ENCODE measurements around the gene BAIAP3. TPM values are rescaled to one million over a fixed set of nuclear protein-coding genes. Genes with fewer than 3 reads are reported as not detected.

Gene BAIAP3
- 10 to 100 TPM in 1 of 4 donors, 1 to 10 TPM in 3; 1.5 to 14.2 (median 1.9) TPM for total RNA-seq

GRCh38 chr16:1333149-1333812 lies at the start of gene BAIAP3:
Gene BAIAP3, plus strand, starts transcription at chr16:1333645. Its CDS starts 4,905 bp downstream, at chr16:1338550.
- DNase-seq (ENCODE audit: low spot score) = no peak
- ATAC-seq (ENCODE audit: low FRiP score) = no peak
- TF ChIP-seq, protein P1, sequence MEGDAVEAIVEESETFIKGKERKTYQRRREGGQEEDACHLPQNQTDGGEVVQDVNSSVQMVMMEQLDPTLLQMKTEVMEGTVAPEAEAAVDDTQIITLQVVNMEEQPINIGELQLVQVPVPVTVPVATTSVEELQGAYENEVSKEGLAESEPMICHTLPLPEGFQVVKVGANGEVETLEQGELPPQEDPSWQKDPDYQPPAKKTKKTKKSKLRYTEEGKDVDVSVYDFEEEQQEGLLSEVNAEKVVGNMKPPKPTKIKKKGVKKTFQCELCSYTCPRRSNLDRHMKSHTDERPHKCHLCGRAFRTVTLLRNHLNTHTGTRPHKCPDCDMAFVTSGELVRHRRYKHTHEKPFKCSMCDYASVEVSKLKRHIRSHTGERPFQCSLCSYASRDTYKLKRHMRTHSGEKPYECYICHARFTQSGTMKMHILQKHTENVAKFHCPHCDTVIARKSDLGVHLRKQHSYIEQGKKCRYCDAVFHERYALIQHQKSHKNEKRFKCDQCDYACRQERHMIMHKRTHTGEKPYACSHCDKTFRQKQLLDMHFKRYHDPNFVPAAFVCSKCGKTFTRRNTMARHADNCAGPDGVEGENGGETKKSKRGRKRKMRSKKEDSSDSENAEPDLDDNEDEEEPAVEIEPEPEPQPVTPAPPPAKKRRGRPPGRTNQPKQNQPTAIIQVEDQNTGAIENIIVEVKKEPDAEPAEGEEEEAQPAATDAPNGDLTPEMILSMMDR (IDR thresholded peaks at IDR 0.05) = no peak

DNA sequence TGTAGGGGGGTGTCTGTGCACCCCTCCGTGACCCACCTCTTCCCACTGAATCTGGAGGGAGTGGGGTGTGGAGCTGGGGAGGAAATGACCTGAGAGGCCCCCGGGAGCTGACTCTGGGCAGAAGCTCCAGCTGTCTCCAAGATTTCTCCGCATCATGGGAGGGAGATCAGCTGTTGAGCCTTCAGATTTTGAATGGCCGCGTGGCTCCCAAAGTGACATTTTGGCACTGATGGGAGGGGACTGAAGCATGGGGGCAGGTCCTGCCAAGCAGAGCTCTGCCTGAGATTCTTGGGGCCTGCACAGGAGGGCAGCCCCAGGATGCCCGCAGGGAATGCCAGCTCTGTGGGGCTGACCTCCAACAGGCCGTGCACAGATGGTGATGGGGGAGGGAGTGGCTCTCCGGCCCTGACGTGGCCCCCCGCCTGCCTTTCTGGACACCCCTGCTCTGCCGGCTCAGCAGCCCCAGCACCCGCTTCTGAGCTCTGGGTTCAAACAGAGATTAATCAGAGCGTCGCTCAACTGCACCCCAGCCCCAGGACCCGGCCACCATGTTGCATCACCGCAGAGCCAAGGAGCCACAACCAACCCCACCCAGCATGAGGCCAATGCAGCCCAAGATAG lies 49.3 kb upstream of the BAIAP3 start:
- TF ChIP-seq, protein P1 (IDR thresholded peaks at IDR 0.05) = no peak
- DNase-seq (ENCODE audit: low spot score) = no peak
- ATAC-seq (ENCODE audit: low FRiP score) = no peak

- DNase-seq (ENCODE audit: low spot score) = no peak
- no peak for ATAC-seq (ENCODE audit: low FRiP score)
- TF ChIP-seq, protein P1 (IDR thresholded peaks at IDR 0.05) = no peak
Measured at GRCh38 chr16:1285669-1286512, 47.6 kb upstream of the BAIAP3 start.

- no peak for ATAC-seq (ENCODE audit: low FRiP score)
- TF ChIP-seq, protein P1 (IDR thresholded peaks at IDR 0.05) = no peak
- DNase-seq (ENCODE audit: low spot score) = no peak
Measured at GRCh38 chr16:1286513-1287094, 46.8 kb upstream of the BAIAP3 start.

- ATAC-seq (ENCODE audit: low FRiP score) (no peak), DNase-seq (ENCODE audit: low spot score) (no peak)
- TF ChIP-seq, protein P1 (IDR thresholded peaks at IDR 0.05) = no peak
Measured at GRCh38 chr16:1287982-1288670, 45.3 kb upstream of the BAIAP3 start.

- no peak for ATAC-seq (ENCODE audit: low FRiP score)
- TF ChIP-seq, protein P1 (IDR thresholded peaks at IDR 0.05) = no peak
- no peak for DNase-seq (ENCODE audit: low spot score)
Measured at GRCh38 chr16:1288813-1289476, 44.5 kb upstream of the BAIAP3 start.
